Transverse colon (tissue), 4 donors: ENCODE results near the gene HCFC1R1.

Source experiments
- POLR2AphosphoS5 ChIP-seq, 3 donors: sonication (generic); formaldehyde crosslinking; IDR thresholded peaks; one replicate each; pipeline ENCODE4 v1.6.1; 2016; ENCODE audit warnings: antibody characterized with exemption in 3 of 3
- TF ChIP-seq, protein P1 (sequence below), 5 experiments: fragments of 200-600 bp in 3 of 5; fragments of 450-650 bp in 2 of 5; sonication (generic) in 3 of 5; IDR thresholded peaks; 1 replicate in 2 of 5; 2 replicates in 3 of 5; pipeline ENCODE4 v1.5.1; 2016 to 2017; ENCODE audit warnings: antibody characterized with exemption in 5 of 5, inconsistent platforms in 3 of 5, mild to moderate bottlenecking in 2 of 5, moderate library complexity in 1 of 5

DNA sequence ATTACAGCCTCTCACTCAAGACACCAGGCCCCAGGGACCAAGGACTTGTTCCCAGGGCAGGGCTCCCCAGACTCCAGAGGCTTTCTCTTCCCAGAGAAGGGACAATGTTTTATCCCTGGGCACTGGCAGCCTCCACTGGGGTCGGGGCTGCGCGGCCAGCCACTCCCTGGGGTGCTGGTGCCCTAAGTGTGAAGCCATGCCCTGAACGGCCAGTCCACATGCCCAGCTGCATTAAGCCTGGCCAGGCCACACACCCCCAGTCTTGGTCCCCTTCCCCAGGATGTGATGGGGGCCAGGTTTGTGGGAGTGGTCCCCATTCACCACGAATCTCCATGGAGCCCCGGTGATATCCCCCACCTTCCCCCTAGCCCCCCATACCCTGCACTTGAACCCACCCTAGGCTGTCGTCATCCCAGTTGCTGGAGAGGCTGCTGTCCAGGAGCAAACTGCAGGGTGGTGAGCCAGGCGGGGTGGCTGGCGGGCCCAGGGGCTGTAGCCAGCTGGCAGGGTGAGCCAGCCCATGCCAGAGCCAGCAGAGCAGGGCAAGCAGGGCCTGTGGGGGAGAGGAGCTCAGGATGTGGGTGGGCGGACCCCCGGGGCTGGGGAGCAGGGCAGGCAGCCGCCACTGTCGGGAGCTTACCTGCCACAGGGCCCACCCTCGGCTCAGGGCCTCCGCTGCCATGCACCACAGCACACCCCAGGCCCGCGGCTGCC, 50.0 kb downstream of the HCFC1R1 start:
- no peak for TF ChIP-seq POLR2AphosphoS5 (IDR thresholded peaks at IDR 0.05)
- TF ChIP-seq, protein P1, sequence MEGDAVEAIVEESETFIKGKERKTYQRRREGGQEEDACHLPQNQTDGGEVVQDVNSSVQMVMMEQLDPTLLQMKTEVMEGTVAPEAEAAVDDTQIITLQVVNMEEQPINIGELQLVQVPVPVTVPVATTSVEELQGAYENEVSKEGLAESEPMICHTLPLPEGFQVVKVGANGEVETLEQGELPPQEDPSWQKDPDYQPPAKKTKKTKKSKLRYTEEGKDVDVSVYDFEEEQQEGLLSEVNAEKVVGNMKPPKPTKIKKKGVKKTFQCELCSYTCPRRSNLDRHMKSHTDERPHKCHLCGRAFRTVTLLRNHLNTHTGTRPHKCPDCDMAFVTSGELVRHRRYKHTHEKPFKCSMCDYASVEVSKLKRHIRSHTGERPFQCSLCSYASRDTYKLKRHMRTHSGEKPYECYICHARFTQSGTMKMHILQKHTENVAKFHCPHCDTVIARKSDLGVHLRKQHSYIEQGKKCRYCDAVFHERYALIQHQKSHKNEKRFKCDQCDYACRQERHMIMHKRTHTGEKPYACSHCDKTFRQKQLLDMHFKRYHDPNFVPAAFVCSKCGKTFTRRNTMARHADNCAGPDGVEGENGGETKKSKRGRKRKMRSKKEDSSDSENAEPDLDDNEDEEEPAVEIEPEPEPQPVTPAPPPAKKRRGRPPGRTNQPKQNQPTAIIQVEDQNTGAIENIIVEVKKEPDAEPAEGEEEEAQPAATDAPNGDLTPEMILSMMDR (IDR thresholded peaks at IDR 0.05) = no peak
